Right lung (tissue), 5 donors: Measurements from ENCODE around the gene TRIM2. TPM values are rescaled to one million over a fixed set of nuclear protein-coding genes. Genes with fewer than 3 reads are reported as not detected.
A peak's percentile ranks its signal among the peaks of the same experiment; 100 is the strongest.
"Not testable (repeated sequence)": the region's sequence is repeated elsewhere in the genome, so short reads cannot be mapped to it uniquely, and the experiment has no call there.

Source experiments
- DNase-seq, 2 donors: peaks; one replicate each; pipeline ENCODE4 v3.0.0-alpha.2; 2013
- polyA plus RNA-seq, 5 donors: library from polyadenylated mRNA; unstranded; fragments of 120-200 nt; gene quantifications; one replicate each; pipeline versions ENCODE4 v1.2.1 to v1.2.3, GENCODE V29; 2013; ENCODE audit warnings: inconsistent platforms in 1 of 5, low replicate concordance in 1 of 5; ENCODE audit not compliant: insufficient read length in 5 of 5, insufficient read depth in 1 of 5

TRIM2 gene
- polyA plus RNA-seq, 5 donors: 47.8 to 88.1 (median 80.0) TPM

DNA sequence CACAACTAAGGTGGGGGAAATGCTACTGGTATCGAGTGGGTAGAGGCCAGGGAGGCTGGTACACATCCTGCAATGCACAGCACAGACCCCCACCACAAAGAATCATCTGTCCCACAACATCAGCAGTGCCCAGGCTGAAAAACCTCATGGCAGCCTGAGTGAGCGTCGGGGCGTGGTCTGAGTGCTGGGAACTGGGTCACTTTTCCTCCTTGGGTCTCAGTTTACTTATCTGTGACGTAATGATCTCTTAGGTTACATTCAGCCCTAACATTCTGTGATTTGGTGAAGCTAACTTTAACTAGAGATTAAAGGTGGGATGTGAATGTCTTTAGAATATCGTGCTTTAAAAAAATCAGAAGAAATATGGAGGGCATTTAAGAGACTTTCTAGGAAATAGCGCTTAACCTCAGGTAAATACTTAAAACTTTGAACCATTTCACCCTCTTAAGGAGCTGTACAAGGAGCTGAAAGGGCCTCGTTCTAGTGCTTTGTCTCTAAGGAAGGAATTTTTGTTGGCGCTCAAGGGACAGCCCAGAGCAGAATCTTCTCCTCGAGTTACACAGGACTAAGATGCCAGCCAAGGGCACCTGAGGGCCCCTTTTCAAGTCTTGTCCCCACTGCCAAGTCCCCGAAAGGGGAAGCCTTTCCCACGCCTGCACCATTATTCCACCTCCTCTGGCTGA lies 18.1 kb upstream of the TRIM2 start:
- DNase-seq: no peak

DNA sequence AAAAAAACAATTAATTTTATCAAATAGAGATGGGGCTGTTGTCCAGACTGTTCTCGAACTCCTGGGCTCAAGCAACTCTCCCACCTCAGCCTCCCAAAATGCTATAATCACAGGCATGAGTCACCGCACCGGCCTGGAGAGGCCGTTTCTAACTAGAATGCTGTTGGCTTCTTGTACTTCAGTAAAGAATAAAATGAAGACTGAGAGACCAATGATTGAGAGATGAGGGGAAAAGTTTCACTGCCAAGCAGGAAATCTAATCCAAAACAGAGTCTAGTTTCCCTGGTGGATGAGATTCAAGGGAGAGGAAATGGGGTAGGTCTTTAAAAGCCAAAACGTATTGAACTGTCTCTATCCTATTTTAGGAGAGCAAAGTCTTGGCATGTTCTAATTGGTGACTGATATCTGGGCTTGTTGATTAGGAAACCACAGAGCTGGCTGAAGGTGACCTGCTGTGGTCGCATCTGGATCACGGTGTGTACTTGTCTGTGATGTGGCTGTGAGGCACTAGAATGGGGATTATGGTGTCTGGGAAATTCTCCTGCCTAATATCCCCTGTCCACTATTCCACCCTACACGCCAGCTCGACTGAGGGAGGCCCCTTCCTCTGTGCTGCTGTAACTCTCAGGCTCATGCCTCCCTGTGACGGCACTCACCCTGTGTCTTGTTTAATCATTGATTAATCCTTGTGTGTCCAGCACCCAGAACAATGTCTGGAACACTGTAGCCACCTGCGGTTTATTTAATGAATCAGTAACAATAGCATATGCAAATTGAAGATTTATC lies 15.0 kb upstream of the TRIM2 start:
- no peak for DNase-seq

DNA sequence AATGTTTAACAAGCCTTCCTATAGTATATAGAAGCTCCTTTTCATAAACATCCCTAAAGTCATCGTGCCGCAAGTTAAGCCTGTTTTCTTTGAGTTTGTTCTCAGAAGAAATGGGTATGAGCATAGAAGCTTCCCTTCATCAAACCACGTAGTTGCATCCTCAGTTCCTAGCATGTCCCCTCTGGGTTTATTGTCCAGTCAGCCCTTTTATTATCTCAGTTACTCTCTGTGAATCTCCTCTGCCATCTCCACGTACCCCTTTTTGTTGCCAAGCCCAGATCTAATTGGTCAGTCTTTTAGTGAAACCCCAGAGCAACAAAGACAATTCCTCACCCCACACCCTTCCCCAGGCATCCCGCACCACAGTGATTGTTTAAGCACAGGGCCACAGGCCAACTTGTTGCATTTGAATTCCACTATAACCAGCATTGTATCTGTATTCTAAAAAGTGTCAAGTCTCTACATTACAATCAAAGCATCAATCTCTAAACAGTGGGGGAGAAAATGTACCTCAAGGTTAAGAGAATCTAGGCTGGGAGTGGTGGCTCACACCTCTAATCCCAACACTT lies 12.4 kb upstream of the TRIM2 start:
- DNase-seq: no peak

DNA sequence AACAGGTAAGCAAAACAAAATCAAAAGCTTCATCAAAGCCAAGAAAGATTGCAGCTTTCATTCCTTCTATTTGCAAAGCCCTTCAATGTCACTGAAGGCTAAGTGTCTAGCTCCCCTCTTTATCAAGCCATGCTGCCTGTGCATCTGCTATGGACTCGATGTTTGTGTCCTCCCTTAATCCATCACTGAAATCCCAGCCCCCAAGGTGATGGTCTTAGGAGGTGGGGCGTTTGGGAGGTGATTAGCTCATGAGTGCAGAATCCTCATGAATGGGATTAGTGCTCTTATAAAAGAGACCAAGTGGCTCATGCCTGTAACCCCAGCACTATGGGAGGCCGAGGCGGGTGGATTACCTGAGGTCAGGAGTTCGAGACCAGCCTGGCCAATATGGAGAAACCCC lies 6.9 kb upstream of the TRIM2 start:
- no peak for DNase-seq

DNA sequence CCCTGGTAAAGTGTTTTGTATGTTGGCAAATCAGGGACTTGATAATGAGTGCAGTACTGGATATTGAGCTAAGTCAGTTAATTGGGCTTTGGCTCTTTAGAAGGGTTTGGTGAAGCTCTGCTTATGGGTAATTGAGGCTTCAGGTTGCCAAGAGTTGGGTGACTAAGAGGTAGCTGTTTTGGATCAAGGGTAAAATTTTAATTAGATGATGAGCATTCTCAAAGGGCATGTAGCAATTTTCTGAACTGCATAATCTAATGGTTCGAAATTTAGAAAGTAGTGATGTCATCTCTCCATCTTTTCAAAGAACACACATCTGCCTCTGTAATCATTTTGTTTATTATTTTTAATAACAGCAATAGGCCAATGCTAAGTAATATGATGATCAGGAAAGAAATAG lies 5.5 kb upstream of the TRIM2 start:
- DNase-seq: no peak

DNA sequence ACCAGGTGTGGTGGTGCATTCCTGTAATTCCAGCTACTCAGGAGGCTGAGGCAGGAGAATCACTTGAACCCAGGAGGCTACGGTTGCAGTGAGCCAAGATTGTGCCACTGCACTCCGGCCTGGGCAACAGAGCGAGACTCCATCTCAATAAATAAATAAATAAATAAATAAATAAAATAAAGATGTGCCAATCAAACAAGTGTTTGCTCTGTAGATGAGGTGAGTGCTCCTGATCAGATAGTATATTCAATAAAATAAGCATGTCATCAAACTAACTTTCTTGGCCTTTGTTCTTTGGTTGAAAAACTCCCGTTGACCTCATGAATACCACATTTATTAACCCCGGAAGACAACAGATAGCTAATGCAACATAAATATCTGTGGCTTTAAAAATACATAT lies 497 bp upstream of the TRIM2 start:
- not testable (repeated sequence) for DNase-seq

DNA sequence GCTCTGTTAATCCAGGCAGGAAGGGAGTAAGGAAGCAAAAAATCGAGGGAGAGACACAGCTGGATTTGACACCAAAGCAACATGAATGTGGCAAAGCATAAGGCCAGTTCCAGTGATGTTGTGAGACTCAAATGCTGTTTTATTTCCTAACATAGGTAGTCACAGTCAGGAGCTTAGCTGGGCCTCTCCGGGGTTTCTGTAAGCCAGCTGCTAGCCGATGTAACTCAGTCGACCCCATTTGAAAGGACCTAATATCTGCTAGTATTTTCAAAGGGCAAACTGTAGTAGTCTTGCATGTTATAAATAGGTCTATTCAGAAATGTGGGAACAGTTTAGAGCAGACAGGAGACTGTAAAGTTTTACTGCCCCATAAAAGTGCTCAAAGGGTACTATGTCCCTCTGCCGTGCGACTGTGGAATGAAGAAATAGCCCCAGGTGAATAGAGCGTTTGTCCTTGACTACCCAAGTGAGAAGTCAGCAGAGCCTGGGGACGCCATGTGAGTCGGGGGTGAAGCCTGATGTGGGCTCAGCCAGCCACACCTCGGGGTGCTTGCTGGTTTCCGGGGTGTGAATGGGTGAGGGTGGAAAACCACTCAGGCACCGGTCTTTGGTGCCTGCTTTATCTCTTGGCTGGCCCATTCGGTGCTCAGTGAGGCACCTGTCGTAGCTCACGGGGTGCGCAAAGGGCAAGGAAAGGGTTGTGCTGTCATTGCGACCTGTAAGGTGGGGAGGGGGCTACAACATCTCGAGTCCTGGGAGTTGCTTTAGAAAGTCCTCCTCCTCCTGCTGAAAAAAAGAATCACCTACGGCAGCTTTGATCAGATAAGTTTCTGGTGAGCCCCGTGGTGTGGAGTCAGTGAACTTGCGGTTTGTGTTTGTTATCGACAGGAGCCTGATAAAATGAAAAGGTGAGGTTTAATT lies 745 bp downstream of the TRIM2 start:
- no peak for DNase-seq

DNA sequence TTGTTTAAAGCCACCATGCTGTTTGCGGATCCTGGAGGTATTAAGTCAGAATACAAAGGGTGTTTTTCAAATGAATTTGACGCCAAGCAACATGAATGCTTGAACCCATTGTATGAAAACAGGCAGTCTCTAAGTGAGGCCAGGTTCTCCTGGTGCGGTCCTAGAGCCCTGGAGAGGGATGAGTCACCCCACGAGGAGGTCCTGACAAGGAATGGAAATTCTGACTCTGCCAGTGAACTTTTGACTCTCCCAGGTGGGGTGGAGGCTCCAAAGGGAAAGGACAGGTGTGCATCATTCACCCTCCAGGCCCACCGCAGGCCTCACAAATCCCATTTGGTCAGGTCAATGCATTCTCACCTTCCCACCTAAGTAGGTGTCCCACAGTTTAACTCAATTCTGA lies 1.5 kb downstream of the TRIM2 start:
- DNase-seq: no peak

DNA sequence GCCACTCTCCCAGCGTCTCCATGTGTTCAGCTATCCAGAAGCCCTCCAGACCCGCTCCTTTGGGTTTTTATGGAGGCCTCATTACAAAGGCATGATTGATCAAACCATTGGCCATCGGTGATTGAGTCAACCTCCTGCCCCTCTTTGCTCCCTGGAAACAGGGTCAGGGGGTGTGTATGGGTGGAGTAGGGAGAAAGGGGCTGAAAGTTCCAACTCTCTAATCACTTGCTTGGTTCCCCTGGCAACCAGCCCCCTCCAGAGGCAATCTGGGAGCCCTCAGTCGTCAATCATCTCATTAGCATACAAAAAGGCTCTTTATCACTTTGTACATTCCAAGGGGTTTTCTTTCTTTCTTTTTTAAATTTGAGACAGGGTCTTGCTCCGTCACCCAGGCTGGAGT lies 2.3 kb downstream of the TRIM2 start:
- DNase-seq: no peak

DNA sequence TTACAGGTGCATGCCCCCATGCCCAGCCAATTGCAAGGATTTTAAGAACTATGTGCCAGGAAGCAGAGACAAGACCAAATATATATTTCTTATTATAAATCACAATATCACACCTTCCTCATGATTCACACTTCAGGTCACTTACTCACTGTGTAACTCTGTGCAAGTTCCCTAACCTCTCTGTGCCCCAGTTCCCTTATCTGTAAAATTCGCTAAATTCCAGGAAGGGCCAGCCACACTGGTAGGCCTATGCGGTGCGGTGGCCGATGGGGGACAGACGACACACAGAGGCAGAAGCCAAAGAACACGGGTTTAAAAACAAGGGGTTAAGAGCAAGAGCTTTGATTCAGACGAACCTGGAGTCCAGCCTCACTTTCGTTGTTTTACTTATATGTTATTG lies 2.8 kb downstream of the TRIM2 start:
- no peak for DNase-seq

DNA sequence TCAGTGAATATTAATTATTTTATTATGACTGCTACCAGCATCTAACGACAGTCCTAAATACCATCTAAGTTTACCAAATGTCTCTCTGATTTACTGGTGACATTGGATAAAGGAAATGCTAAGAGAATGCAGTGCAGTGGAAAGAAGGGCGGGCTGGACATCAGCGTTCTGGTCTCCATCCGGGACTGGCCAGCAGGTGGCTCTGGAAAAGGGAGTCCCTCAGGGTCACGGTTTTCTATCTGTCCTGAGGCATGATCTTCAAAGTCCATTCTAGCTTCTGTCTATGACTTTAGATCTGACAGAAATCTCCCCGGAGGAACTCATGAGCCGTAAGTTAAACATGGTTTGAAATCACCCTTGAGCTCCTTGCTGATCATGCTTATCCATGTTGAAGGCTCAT lies 3.3 kb downstream of the TRIM2 start:
- DNase-seq: no peak

DNA sequence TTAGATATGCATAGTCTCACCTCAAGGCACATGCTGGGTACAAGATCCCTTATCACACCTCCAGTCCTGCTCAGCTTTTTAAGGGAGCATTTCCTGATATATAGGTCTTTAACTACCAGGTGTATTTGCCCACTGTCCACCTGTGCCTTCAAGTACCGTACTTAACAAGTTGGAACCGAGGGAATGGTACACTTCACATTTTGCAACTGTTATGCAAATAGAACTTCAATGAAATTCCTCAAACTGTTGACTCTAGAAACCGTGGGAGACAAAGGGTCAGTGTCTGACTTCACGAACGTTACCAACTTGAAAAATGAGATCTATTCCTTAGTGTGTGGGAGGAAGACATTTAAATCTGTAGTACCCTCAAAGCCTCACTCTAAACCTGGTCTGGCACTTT lies 5.2 kb downstream of the TRIM2 start:
- peak; percentile 66 to 70 for DNase-seq

DNA sequence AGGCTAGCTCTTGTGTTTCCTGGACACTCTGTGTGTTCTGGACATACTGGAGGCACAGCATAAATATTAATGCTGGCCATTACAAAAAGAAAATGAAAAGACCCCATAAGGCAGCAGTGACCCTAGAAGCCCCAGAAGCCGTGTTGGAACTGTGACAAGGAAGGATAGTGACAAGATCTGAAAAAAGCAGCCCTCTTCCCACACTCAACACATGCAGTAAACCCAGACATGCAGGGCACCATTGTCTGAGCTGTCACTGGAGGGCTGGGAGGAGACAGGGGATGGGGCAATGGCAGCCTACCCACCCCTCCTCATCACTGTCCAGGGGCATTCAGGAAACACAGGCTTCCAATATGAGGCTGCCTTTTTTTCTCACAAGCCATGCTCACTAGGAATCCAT lies 6.5 kb downstream of the TRIM2 start:
- no peak for DNase-seq

DNA sequence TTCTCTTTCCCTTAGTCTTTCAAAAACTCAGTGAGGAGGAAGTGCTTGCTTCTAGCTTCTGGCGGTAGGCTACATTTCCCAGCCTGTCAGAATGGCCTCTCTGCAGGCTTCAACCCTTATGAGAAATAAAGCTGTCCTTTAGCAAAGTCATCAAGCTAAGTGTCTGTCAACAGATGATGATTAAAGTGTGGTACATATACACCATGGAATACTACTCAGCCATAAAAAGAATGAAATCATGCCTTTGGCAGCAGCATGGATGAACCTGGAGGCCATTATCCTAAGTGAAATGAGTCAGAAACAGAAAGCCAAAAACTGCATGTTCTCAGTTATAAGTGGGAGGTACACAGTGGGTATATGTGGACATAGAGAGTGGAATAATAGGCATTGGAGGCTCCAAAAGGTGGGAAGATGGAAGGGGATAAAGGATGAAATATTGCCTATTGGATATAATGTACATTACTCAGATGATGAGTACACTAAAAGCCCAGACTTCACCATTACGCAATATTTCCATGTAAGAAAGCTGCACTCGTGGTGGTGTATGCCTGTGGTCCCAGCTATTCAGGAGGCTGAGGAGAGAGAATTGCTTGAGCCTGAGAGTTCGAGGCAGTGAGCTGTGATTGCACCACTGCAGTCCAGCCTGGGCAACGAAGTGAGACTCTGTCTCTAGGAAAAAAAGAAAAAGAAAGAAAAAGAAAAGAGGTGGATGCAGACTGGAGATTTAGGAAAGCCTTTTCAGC lies 7.9 kb downstream of the TRIM2 start:
- no peak for DNase-seq

DNA sequence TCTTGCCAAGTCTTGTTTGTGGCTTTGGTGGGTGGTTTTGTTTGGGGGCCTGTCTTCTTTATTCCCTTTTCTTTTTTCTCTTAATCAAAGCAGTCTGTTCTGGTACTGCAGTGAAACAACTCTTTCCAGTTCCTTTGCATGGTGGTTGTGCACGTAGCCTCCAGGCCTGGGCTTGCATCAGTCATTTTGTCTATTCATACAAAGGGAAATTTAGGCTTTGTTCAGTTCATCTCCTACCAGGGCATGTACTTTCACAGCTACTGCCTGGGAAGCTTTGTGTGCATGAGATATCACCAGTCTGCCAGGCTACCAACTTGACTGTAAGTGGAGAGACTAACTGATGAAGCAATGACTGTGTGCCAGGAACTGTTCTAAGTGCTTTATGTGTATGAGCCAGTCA lies 8.5 kb downstream of the TRIM2 start:
- no peak for DNase-seq

DNA sequence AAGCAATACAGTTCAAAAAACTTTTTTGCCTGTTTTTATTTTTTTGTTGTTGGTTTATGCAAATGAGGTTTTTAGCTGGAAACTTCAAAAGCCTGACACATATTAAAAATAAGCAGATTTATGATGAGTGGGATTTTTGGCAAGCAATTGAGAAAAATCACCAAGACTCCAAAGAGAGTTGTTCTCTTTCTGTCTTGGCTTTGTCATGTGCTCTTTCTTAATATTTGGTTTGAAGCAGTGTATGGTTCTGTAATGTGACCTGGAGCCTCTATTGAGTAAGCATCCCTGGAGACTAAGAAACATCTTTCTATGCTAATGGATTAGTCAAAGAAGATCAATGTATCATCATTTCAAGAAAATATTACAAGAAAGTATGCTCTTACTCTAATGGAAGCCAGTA lies 11.7 kb downstream of the TRIM2 start:
- no peak for DNase-seq

DNA sequence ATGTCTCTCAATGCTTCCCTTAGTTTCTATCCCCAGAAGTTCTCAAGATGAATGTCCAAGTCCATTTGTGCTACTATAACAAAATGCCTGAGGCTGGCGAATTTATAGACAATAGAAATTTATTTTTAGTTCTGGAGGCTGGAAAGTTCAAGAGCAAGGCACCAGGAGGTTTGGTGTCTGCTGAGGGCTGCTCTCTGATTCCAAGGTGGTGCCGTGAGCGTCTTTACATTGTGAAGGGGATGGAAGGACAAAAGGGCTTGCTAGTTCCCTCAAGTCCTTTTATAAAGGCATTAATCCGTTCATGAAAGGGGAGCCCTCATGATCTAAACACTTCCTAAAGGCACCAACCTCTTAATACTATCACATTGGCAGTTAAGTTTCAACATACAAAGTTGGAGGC lies 12.3 kb downstream of the TRIM2 start:
- DNase-seq: no peak

DNA sequence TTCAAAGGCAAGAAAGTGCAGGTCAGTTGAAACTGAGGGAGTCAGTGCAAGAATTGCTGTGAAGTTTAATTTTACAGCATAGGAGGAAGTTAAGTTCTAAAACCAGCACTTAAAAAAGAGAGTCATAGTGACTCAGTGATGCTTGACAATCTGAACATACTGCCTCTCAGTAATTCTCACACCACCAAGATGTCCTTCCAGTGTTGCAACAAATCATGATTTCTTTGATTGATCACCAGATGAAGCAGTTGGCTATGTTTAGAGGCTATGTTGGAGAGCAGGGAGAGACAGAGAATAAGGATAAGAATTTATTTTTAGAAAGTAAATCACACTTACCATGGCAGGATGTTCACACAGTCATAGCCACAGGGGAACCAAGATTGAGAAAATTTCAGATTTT lies 13.2 kb downstream of the TRIM2 start:
- DNase-seq: no peak

DNA sequence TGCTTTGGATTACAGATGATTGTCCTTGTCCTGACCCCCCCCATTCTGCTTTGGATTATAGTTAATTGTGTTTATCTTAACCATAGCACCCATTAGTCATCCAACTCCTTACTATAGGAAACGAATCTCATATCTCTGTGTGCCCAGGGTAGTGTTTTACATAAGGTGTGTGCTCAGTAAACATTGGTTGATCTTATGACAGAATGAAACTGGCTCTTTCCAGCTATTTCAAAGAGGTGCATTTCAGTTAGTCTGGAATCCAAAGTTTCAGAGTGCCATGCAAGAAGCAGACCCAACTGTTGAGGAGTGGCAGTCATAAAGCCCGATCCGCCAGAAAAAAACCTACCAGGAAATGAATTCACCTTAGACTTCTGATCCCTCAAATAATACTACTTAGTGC lies 14.7 kb downstream of the TRIM2 start:
- no peak for DNase-seq

DNA sequence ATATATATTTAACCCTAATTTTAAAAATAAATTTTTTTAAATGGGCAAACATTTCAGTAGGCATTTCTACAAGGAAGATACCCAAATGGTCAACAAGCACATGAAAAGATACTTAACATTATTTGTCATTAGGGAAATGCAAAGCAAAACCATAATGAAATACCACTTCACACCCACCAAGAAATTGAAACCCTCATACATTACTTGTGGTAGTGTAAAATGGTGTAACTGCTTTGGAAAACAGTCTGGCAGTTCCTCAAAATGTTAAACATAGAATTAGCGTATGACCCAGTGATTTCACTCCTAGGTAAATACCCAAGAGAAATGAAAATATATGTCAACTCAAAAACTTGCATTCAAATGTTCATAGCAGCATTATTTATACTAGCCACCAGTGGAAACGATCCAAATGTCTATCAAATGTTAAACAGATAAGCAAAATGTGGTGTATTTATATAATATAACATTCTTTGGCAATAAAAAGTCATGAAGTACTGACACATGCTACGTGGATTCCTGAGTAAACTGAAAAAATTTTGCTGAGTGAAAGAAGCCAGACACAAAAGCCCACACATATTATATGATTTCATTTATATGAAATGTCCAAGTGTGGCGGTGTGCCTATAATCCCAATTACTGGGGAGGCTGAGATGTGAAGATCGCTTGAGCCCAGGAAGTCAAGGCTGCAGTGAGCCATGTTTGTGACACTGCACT lies 16.6 kb downstream of the TRIM2 start:
- DNase-seq: no peak
